RWPE1 (cell line): ENCODE results near the gene CYYR1.

Experiments
- CTCF ChIA-PET: fragments of 350-600 bp; sonication (Branson Sonifier 250); formaldehyde crosslinking; extraction: SDS; loops from one replicate; lab custom pipeline; 2021; lab: Yijun Ruan, JAX
- POLR2A ChIA-PET: fragments of 400-600 bp; formaldehyde crosslinking; extraction: SDS; loops from one replicate; lab custom pipeline; 2020; ENCODE audit warnings: antibody characterized with exemption; ENCODE audit not compliant: low non-redundant PET; lab: Yijun Ruan, JAX
- DNase-seq: peaks from one replicate; pipeline ENCODE4 v3.0.0; 2012; ENCODE audit warnings: low spot score
- H3K27ac ChIP-seq: fragments of 450-650 bp; 2 replicates; pipeline ENCODE4 v1.5.1; 2017
- TF ChIP-seq, protein P1 (sequence below): fragments of 450-650 bp; conservative IDR thresholded peaks from 2 replicates; pipeline ENCODE4 v1.5.1; 2017; ENCODE audit warnings: low read depth, mild to moderate bottlenecking

CYYR1 gene

GRCh38 chr21:26529526-26529925, 43.6 kb downstream of the CYYR1 start:
- ChIA-PET CTCF (interaction anchor here (0.5 kb wide), 1 partner anchor 31 kb away, joined by 4 read pairs; no protein-coding TSS in a partner anchor), POLR2A (no interaction called here)
- TF ChIP-seq, protein P1, sequence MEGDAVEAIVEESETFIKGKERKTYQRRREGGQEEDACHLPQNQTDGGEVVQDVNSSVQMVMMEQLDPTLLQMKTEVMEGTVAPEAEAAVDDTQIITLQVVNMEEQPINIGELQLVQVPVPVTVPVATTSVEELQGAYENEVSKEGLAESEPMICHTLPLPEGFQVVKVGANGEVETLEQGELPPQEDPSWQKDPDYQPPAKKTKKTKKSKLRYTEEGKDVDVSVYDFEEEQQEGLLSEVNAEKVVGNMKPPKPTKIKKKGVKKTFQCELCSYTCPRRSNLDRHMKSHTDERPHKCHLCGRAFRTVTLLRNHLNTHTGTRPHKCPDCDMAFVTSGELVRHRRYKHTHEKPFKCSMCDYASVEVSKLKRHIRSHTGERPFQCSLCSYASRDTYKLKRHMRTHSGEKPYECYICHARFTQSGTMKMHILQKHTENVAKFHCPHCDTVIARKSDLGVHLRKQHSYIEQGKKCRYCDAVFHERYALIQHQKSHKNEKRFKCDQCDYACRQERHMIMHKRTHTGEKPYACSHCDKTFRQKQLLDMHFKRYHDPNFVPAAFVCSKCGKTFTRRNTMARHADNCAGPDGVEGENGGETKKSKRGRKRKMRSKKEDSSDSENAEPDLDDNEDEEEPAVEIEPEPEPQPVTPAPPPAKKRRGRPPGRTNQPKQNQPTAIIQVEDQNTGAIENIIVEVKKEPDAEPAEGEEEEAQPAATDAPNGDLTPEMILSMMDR, result no peak

GRCh38 chr21:26528882-26529281, 44.2 kb downstream of the CYYR1 start:
- ChIA-PET CTCF (no interaction called here), POLR2A (no interaction called here)
- no peak overlapping the region for H3K27ac ChIP-seq
- TF ChIP-seq, protein P1, result no peak
- DNase-seq, result no peak

More at GRCh38 chr21:26529526-26529925, 43.6 kb downstream of the CYYR1 start:
- no peak overlapping the region for H3K27ac ChIP-seq
- DNase-seq, result no peak

- H3K27ac ChIP-seq, result no peak overlapping the region
- ChIA-PET POLR2A (no interaction called here), CTCF (no interaction called here)
- no peak for DNase-seq
- TF ChIP-seq, protein P1, result no peak
Observed at GRCh38 chr21:26522704-26523103, 50.4 kb downstream of the CYYR1 start.

DNA sequence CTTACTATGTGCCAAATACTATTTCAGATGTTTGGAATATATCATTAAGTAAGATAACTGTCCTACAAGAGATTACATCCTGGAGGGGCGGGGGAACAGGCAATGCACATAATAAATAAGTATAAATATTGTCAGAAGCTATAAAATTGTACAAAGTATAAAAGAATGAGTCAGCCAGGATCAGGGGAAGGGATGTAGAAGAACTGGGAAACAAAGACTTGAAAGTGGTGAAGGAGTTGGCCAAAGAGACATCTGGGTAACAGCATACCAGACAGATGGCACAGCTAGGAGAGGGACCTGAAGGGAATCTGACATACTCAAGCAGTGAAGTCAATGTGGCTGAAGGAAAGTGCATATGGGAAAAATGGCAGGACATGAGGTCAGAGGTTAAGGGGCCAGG, 53.9 kb downstream of the CYYR1 start:
- TF ChIP-seq, protein P1, result no peak
- no peak for DNase-seq
- no peak overlapping the region for H3K27ac ChIP-seq
- ChIA-PET POLR2A (no interaction called here), CTCF (no interaction called here)

- ChIA-PET POLR2A (no interaction called here), CTCF (no interaction called here)
- no peak overlapping the region for H3K27ac ChIP-seq
- TF ChIP-seq, protein P1, result no peak
- DNase-seq, result no peak
Observed at GRCh38 chr21:26515257-26515656, 57.8 kb downstream of the CYYR1 start.

GRCh38 chr21:26513212-26513611, 59.9 kb downstream of the CYYR1 start:
- no peak for DNase-seq
- TF ChIP-seq, protein P1, result no peak
- CTCF ChIA-PET, result no interaction called here
- H3K27ac ChIP-seq, result peak overlapping the region; percentile 34; the same call in 1 of the 2 replicates
- POLR2A ChIA-PET, result no interaction called here

GRCh38 chr21:26512664-26513063, 60.4 kb downstream of the CYYR1 start:
- no peak for DNase-seq
- TF ChIP-seq, protein P1, result no peak
- no peak overlapping the region for H3K27ac ChIP-seq
- CTCF ChIA-PET, result no interaction called here
- POLR2A ChIA-PET, result no interaction called here
